GM19372 (cell line): ENCODE results near the gene INMT.

Experiments
- ATAC-seq: cut with Tn5 transposase; IDR thresholded peaks from one replicate; pipeline ENCODE4 v1.9.1; 2021; ENCODE audit warnings: mild to moderate bottlenecking, low read depth, moderate library complexity; ENCODE audit not compliant: unreplicated experiment

Gene INMT

DNA sequence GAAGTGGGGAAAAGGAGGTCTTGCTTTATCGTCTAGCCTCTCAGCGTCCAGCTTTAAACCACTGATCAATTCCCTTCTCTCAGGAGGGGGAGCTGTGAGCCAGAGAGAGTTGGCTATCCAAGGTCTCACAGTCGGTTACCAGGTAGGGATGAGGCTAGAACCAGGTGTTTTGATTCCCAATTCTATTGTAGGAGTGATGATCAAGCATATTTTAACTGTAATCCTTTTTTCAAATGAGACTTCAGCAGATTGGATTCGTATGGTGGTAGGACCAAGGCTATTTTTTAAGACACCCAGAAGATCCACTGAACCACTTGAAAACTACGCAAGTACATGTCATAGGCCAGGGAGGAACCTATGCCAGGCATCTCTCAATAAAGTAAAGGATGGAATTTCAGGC lies 27.6 kb downstream of the INMT start:
- ATAC-seq = no peak

DNA sequence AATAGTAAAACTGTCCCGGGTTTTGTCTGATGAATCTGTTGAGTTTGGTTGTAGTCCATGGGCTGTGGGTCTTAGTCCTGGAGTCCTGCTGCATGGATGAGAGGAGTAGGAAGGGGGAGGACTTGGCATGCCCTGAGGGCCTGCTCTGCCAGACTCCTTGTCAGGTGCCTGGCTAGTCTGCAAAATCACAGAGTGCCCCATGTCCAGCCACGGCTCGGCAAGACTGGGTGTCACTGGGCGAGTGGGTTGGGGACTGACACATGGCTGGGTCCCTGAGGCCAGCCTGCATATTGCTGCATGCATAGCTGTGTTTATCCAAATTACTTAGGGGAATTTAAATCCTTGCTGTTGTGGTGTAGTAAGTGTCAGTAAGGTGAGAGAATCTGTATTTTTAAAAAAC lies 29.0 kb downstream of the INMT start:
- ATAC-seq = no peak

DNA sequence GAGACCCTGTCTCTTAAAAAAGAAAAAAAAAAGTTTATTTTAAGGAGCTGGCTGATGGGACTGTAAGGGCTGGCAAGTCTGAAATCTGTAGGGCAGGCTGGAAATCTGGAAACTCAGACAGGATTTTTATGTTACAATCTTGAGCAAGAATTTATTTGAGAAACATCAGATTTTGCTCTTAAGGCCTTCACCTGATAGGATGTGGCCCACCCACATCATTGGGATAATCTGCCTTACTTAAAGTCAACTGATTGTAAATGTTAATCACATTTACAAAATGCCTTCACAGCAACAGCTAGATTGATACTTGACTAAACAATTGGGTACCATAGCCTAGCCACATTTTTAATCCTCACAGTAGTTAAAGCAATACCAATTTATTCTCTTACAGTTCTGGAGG lies 30.8 kb downstream of the INMT start:
- ATAC-seq = no peak

- no peak for ATAC-seq
These were observed 33.9 kb downstream of the INMT start for GRCh38 chr7:30785786-30786185.

GRCh38 chr7:30787486-30787885 lies 35.6 kb downstream of the INMT start:
- no peak for ATAC-seq

DNA sequence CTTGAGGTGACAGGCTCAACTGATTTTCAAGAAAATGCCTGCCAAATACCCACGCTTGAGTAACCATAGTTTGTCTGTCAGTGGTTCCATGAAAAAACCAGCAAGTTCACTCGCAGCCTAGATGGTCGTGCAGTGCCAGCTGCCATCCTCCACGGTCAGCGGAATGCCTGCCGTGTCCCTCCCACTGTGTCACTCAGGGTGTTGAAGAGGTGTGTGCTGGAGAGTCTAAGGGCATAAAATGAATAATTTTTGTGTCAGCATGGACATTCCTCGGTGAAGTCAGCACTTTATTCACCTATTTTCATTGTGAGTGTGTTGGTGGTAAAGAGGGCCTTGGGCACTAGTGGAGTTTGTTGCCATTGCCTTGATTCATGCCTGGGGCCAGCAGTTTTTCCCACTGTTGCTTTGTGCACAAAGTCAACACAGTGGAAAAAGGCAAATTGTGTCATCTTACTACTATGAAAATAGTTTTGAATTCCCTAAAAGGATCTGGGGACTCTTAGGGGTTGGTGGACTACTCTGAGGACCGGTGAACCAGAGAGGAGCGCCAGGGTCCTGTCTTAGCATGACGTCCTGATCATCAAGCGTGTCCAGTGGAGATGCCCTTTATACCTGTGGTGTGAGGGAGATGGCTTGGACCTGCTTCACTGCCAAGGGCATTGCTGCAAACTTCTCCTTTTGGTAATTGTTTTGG lies 36.9 kb downstream of the INMT start:
- no peak for ATAC-seq

- no peak for ATAC-seq
These were observed 37.4 kb downstream of the INMT start for GRCh38 chr7:30789334-30789711.

GRCh38 chr7:30790356-30790755 lies 38.4 kb downstream of the INMT start:
- no peak for ATAC-seq

- ATAC-seq = no peak
These were observed 39.2 kb downstream of the INMT start for GRCh38 chr7:30791114-30791513.

DNA sequence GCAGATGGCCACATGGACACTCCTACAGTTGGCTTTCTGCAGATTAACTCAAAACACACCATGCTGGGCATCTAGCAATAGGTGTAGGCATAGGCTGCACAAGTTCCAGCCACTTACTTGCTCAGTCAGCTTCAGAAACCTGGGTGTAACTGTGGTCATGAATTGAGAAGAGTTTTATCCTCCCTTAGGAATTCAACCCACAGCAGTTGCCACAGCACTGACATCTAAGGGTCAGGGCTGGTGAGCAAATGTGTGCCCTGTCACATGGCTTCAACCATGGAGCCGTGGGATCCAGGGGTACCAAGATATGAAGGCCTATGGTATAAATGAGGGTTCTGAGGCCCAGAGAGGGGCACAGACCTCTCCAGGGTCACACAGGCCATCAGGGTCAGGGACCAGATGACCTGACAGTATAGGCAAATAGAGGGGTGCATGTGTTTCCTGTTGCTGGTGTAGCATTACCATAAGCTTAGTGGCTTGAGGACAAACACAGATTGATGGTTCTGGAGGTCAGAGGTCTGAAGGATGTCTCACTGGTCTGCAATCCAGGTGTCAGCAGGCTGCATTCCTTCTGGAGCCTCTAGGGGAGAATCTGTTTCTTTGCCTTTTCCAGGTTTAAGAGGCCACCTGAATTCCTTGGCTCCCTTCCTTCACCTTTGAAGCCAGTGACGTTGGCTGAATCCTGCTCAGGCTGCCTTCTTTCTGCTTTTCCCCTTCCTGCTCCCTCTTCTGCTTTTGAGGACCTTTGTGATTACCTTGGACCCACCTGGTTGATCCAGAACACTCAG lies 43.4 kb downstream of the INMT start:
- no peak for ATAC-seq

- no peak for ATAC-seq
These were observed 44.4 kb downstream of the INMT start for GRCh38 chr7:30796105-30796869.

- no peak for ATAC-seq
These were observed 45.5 kb downstream of the INMT start for GRCh38 chr7:30797176-30798040.

- peak; percentile 52 for ATAC-seq
These were observed 47.5 kb downstream of the INMT start for GRCh38 chr7:30799206-30799975.

DNA sequence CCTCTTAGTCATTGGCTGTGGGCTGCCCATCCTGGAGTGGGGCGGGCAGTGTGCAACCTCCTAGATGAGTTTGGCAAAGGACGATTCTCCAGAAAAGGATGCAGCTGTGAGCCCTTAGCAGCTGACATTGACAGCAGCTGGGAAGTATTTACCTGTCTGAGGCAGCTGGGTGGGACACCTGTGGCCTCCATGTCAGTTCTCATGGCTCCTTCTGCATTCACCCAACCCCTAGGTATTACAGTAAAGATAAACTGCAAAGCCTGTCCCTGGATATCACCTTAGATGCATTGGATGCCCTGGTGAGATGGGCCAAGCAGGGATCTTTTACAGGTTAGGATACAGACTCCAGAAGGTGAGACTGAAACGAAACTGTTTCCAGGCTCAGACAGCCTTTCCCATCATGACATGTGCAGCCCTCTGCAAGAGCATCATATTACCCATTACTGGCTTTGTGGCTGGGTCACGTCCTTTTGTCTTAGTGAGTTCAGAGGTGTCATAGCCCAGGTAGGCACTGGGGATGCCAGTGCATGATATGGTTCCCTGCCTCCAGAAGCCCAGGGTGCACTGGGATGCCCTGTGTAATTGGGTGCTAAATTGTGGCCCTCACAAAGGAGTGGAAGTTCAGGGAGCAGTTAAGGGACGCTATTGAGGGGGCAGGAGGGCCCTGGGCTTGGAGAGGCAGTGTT lies 48.2 kb downstream of the INMT start:
- ATAC-seq = no peak

- peak; percentile 41 for ATAC-seq
These were observed 48.9 kb downstream of the INMT start for GRCh38 chr7:30800785-30801252.

GRCh38 chr7:30802812-30803211 lies 50.9 kb downstream of the INMT start:
- ATAC-seq = no peak

DNA sequence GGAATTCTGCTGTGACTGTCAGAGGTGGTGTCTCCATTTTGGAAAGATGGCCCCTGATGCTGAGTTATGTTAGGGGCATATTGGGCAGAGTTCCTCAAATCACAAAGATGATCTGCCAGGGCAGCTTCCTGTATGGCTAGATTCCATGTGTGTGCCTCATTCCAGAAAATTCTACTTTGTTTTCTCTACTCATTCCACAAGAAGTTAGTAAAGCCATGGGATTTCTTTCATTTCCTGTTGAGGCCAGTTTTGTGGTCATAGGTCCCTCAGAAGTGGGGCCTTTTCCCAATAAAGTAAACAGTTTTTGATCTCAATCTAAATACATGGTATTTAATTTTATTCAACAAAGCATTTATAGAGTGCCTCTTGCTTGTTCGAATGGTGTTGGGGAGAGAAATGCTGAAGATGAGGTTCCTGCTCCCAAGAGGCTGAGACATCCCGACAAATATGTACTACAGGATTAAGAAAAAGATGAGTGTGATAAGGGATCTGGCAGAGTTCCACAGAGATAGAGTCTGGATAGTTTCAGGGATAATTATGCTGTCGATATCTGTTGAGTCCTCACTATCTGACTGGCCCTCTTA lies 52.2 kb downstream of the INMT start:
- ATAC-seq = no peak

- no peak for ATAC-seq
These were observed 53.3 kb downstream of the INMT start for GRCh38 chr7:30805081-30805691.
